Mesenchymal stem cell (in vitro differentiated cells and primary cell): Measurements from ENCODE around the gene GSTM5.
"Not testable (repeated sequence)": the region's sequence is repeated elsewhere in the genome, so short reads cannot be mapped to it uniquely, and the experiment has no call there.

Experiments used
- DNase-seq: peaks from one replicate; pipeline ENCODE4 v3.0.0-alpha.2; 2013
- H2AFZ ChIP-seq: one replicate; pipeline ENCODE4 v1.6.1; 2013; ENCODE audit warnings: low read depth, mild to moderate bottlenecking, control low read depth, inconsistent platforms, low read length, moderate library complexity
- H2AK5ac ChIP-seq: 2 replicates; pipeline ENCODE4 v1.6.1; 2013; ENCODE audit warnings: low read length, moderate library complexity, mild to moderate bottlenecking, inconsistent platforms; ENCODE audit not compliant: severe bottlenecking
- H2BK120ac ChIP-seq: one replicate; pipeline ENCODE4 v1.6.1; 2013; ENCODE audit warnings: low read depth, mild to moderate bottlenecking, inconsistent platforms, low read length, moderate library complexity
- H2BK12ac ChIP-seq, 2 experiments: one replicate each; pipeline ENCODE4 v1.6.1; 2013; ENCODE audit warnings: inconsistent platforms in 2 of 2, low read length in 2 of 2, mild to moderate bottlenecking in 2 of 2, moderate library complexity in 2 of 2, control low read depth in 1 of 2
- H2BK15ac ChIP-seq: one replicate; pipeline ENCODE4 v1.6.1; 2013; ENCODE audit warnings: mild to moderate bottlenecking, low read depth, inconsistent platforms; ENCODE audit not compliant: poor library complexity, severe bottlenecking
- H2BK5ac ChIP-seq: 2 replicates; pipeline ENCODE4 v1.6.1; 2013; ENCODE audit warnings: low read depth, mild to moderate bottlenecking, low read length, control low read depth, inconsistent platforms; ENCODE audit not compliant: poor library complexity, severe bottlenecking
- H3K14ac ChIP-seq, 2 experiments: one replicate each; pipeline ENCODE4 v1.6.1; 2013; ENCODE audit warnings: inconsistent platforms in 2 of 2, low read length in 2 of 2, control low read depth in 1 of 2, mild to moderate bottlenecking in 1 of 2, moderate library complexity in 1 of 2
- H3K18ac ChIP-seq, 2 experiments: one replicate each; pipeline ENCODE4 v1.6.1; 2013; ENCODE audit warnings: inconsistent platforms in 2 of 2, low read length in 2 of 2, control low read depth in 1 of 2, low read depth in 1 of 2, mild to moderate bottlenecking in 1 of 2
- H3K23ac ChIP-seq, 2 experiments: one replicate each; pipeline ENCODE4 v1.6.1; 2013; ENCODE audit warnings: inconsistent platforms in 2 of 2, low read length in 2 of 2, mild to moderate bottlenecking in 2 of 2, moderate library complexity in 2 of 2, control low read depth in 1 of 2
- H3K27ac ChIP-seq: 2 replicates; pipeline ENCODE4 v1.5.1; 2013; ENCODE audit warnings: mild to moderate bottlenecking, moderate library complexity, low read length, control low read depth, inconsistent platforms; ENCODE audit not compliant: poor library complexity, severe bottlenecking
- H3K27me3 ChIP-seq, 2 experiments: 2 replicates each; pipeline versions ENCODE4 v1.6.1 to v1.7.0; 2013; ENCODE audit warnings: low read length in 2 of 2, mild to moderate bottlenecking in 2 of 2, moderate library complexity in 2 of 2, control low read depth in 1 of 2, inconsistent platforms in 1 of 2; ENCODE audit not compliant: control insufficient read depth in 1 of 2, insufficient read depth in 1 of 2
- H3K36me3 ChIP-seq, 2 experiments: 2 replicates each; pipeline versions ENCODE4 v1.6.1 to v1.7.0; 2013; ENCODE audit warnings: low read length in 2 of 2, control low read depth in 1 of 2, inconsistent platforms in 1 of 2, low read depth in 1 of 2, mild to moderate bottlenecking in 1 of 2; ENCODE audit not compliant: insufficient read depth in 2 of 2, control insufficient read depth in 1 of 2
- H3K4ac ChIP-seq, 2 experiments: one replicate each; pipeline ENCODE4 v1.6.1; 2013; ENCODE audit warnings: inconsistent platforms in 2 of 2, low read length in 2 of 2, mild to moderate bottlenecking in 2 of 2, moderate library complexity in 2 of 2, control low read depth in 1 of 2, low read depth in 1 of 2
- H3K4me1 ChIP-seq: 2 replicates; pipeline ENCODE4 v1.6.1; 2013; ENCODE audit warnings: low read depth, low read length, control low read depth; ENCODE audit not compliant: control insufficient read depth, insufficient read depth
- H3K4me2 ChIP-seq: 2 replicates; pipeline ENCODE4 v1.6.1; 2013; ENCODE audit warnings: low read length, mild to moderate bottlenecking, inconsistent platforms; ENCODE audit not compliant: poor library complexity, severe bottlenecking
- H3K4me3 ChIP-seq, 2 experiments: 2 replicates each; pipeline versions ENCODE4 v1.5.1 to v1.7.0; 2013; ENCODE audit warnings: low read length in 2 of 2, mild to moderate bottlenecking in 2 of 2, control low read depth in 1 of 2, low read depth in 1 of 2; ENCODE audit not compliant: insufficient read depth in 1 of 2
- H3K79me1 ChIP-seq: replicated peaks from 2 replicates; pipeline ENCODE4 v1.6.1; 2013; ENCODE audit warnings: mild to moderate bottlenecking, control low read depth, low read length, inconsistent platforms; ENCODE audit not compliant: poor library complexity, severe bottlenecking
- H3K9ac ChIP-seq: 2 replicates; pipeline ENCODE4 v1.7.0; 2013; ENCODE audit warnings: mild to moderate bottlenecking, low read length, moderate library complexity
- H3K9me3 ChIP-seq: 2 replicates; pipeline ENCODE4 v1.7.0; 2013; ENCODE audit warnings: mild to moderate bottlenecking, low read length; ENCODE audit not compliant: control insufficient read depth
- H4K8ac ChIP-seq: one replicate; pipeline ENCODE4 v1.6.1; 2013; ENCODE audit warnings: inconsistent platforms, mild to moderate bottlenecking, low read length, moderate library complexity
- H4K91ac ChIP-seq: one replicate; pipeline ENCODE4 v1.6.1; 2013; ENCODE audit warnings: mild to moderate bottlenecking, low read length, inconsistent platforms
- WGBS: methylation state at CpG from one replicate; pipeline ENCODE4 v1.1.7; 2013; ENCODE audit warnings: mixed read lengths; 5-methylcytosine and 5-hydroxymethylcytosine counted together

GSTM5 gene

DNA sequence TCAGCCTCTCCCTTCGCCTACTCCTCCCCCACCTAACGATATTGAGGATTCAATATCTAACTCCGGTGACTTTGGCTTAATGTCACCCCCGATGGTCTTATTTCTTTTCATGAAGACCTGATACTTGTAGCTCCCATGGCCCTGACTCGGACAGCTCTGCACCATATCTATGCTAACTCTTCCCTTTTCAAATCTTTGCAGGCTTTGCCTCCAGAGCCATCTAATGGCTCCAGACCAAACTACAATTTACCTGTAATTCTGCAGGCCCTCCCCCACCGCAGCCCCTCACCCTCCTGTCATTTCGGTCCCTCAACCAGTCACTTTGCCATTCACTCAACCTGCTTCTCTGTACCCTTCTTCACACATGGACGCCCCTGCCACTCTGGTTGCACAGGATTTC, 7.9 kb upstream of the GSTM5 start:
- H3K9me3 ChIP-seq = peaks cover 17% of the 10 kb centered on the region
- 85% methylated on average over 8 of the region's 8 CpGs for WGBS

GRCh38 chr1:109705411-109705810, 6.6 kb upstream of the GSTM5 start:
- H3K27ac ChIP-seq = no peak overlapping the region
- no peak overlapping the region for H4K91ac ChIP-seq
- H3K9me3 ChIP-seq = peaks cover 17% of the 10 kb centered on the region
- H2AFZ ChIP-seq = no peak overlapping the region
- no peak overlapping the region for H3K4me3 ChIP-seq
- no peak overlapping the region for H2BK5ac ChIP-seq
- no peaks in the 10 kb centered on the region for H3K27me3 ChIP-seq
- H4K8ac ChIP-seq = no peak overlapping the region
- 90% methylated on average over 4 of the region's 4 CpGs for WGBS
- H2BK12ac ChIP-seq = no peak overlapping the region
- no peak overlapping the region for H3K23ac ChIP-seq
- H3K18ac ChIP-seq = no peak overlapping the region
- no peaks in the 10 kb centered on the region for H3K36me3 ChIP-seq
- H3K79me1 ChIP-seq = no peaks in the 10 kb centered on the region
- no peak for DNase-seq
- H3K9ac ChIP-seq = no peak overlapping the region
- H3K4me2 ChIP-seq = no peak overlapping the region
- H3K14ac ChIP-seq = no peak overlapping the region
- no peak overlapping the region for H2AK5ac ChIP-seq
- no peak overlapping the region for H3K4ac ChIP-seq
- no peak overlapping the region for H2BK15ac ChIP-seq
- no peak overlapping the region for H2BK120ac ChIP-seq
- H3K4me1 ChIP-seq = no peaks in the 10 kb centered on the region

More for the DNA sequence above, 7.9 kb upstream of the GSTM5 start:
- Histone ChIP-seq H3K27ac (no peak overlapping the region), H2BK15ac (no peak overlapping the region), H2BK120ac (no peak overlapping the region), H3K27me3 (no peaks in the 10 kb centered on the region), H3K79me1 (no peaks in the 10 kb centered on the region), H3K4me2 (no peak overlapping the region), H3K14ac (no peak overlapping the region), H2BK5ac (no peak overlapping the region), H4K8ac (no peak overlapping the region), H3K23ac (no peak overlapping the region), H2AK5ac (no peak overlapping the region), H3K36me3 (no peaks in the 10 kb centered on the region), H3K4me1 (no peaks in the 10 kb centered on the region), H3K9ac (no peak overlapping the region), H3K4ac (no peak overlapping the region), H2BK12ac (no peak overlapping the region), H3K4me3 (no peak overlapping the region), H3K18ac (no peak overlapping the region), H4K91ac (no peak overlapping the region), H2AFZ (no peak overlapping the region)
- no peak for DNase-seq

GRCh38 chr1:109708949-109709348, 3.1 kb upstream of the GSTM5 start:
- H2BK120ac ChIP-seq, H3K4me1 ChIP-seq, H3K79me1 ChIP-seq, H3K4me3 ChIP-seq, H4K8ac ChIP-seq, H3K9ac ChIP-seq, H3K36me3 ChIP-seq, H3K18ac ChIP-seq, H2AK5ac ChIP-seq, H3K4me2 ChIP-seq, H3K27ac ChIP-seq, H2BK5ac ChIP-seq, H2AFZ ChIP-seq, H3K4ac ChIP-seq, H2BK12ac ChIP-seq, H2BK15ac ChIP-seq, H3K27me3 ChIP-seq, H4K91ac ChIP-seq, H3K14ac ChIP-seq, DNase-seq, H3K23ac ChIP-seq: not testable (repeated sequence)
- peaks cover 11% of the 10 kb centered on the region for H3K9me3 ChIP-seq
- WGBS = 94% methylated on average over 4 of the region's 4 CpGs

DNA sequence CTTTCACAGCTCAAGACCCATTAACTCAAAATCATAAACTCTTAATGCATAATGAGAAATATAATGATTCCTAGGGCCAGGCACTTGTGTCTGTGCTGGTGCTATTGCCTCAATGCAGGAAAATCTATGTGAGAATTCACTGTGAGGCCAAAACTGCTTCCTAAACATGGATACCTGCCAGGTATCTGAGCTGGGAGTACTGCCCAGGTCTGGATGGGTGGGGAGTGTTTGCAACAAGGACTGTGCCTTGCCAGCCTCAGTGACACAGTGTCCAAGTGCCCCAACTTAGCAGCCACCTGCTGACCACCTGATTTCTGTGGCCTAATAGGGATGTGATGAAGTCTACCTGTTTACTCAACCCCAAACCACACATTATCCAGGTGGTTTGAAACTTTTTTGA, 2.2 kb upstream of the GSTM5 start:
- H3K27ac ChIP-seq, H3K23ac ChIP-seq, H3K9me3 ChIP-seq, H2BK15ac ChIP-seq, H3K4me3 ChIP-seq, H2BK12ac ChIP-seq, H3K18ac ChIP-seq, H4K8ac ChIP-seq, H2AK5ac ChIP-seq, H3K9ac ChIP-seq, H3K27me3 ChIP-seq, H3K4me1 ChIP-seq, DNase-seq, H2BK5ac ChIP-seq, H3K36me3 ChIP-seq, H2BK120ac ChIP-seq, H3K4ac ChIP-seq, H3K4me2 ChIP-seq, H4K91ac ChIP-seq, H3K14ac ChIP-seq, H3K79me1 ChIP-seq, H2AFZ ChIP-seq: not testable (repeated sequence)
